ENCODE measurements around the gene MFAP3. TPM values are rescaled to one million over a fixed set of nuclear protein-coding genes. Genes with fewer than 3 reads are reported as not detected.
"Not testable (repeated sequence)": the region's sequence is repeated elsewhere in the genome, so short reads cannot be mapped to it uniquely, and the experiment has no call there.

The MFAP3 gene
- total and polyA plus RNA-seq, 4 donors: 1.6 to 60.7 (median 30.1) TPM

- WGBS, 2 donors: 91 to 92% methylated on average over 3 of the region's 3 CpGs
- DNase-seq: no peak
- Histone ChIP-seq H3K4me1 (ENCODE audit: control insufficient read depth in 5 of 5, insufficient read depth in 5 of 5, low read length in 5 of 5) (peaks cover 0 to 13% (median 3%) of the 10 kb centered on the region in 5 donors), H3K4me3 (no peak overlapping the region), H3K9me3 (ENCODE audit: control insufficient read depth in 4 of 4, insufficient read depth in 3 of 4, low read length in 3 of 4) (no peaks in the 10 kb centered on the region), H3K27me3 (ENCODE audit: control insufficient read depth in 3 of 3, insufficient read depth in 3 of 3, low read length in 2 of 3) (no peaks in the 10 kb centered on the region), H3K27ac (ENCODE audit: low read depth in 1 of 2, low read length in 1 of 2) (no peak overlapping the region), H3K9ac (ENCODE audit: insufficient read depth in 1 of 2, low read length in 2 of 2) (no peak overlapping the region), H3K36me3 (ENCODE audit: control insufficient read depth in 4 of 4, insufficient read depth in 4 of 4, low read length in 4 of 4) (peaks cover 0 to 6% (median 2%) of the 10 kb centered on the region in 4 donors)
- ATAC-seq (ENCODE audit: insufficient read depth, low FRiP score): no peak
- TF ChIP-seq, protein P1, sequence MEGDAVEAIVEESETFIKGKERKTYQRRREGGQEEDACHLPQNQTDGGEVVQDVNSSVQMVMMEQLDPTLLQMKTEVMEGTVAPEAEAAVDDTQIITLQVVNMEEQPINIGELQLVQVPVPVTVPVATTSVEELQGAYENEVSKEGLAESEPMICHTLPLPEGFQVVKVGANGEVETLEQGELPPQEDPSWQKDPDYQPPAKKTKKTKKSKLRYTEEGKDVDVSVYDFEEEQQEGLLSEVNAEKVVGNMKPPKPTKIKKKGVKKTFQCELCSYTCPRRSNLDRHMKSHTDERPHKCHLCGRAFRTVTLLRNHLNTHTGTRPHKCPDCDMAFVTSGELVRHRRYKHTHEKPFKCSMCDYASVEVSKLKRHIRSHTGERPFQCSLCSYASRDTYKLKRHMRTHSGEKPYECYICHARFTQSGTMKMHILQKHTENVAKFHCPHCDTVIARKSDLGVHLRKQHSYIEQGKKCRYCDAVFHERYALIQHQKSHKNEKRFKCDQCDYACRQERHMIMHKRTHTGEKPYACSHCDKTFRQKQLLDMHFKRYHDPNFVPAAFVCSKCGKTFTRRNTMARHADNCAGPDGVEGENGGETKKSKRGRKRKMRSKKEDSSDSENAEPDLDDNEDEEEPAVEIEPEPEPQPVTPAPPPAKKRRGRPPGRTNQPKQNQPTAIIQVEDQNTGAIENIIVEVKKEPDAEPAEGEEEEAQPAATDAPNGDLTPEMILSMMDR (IDR thresholded peaks at IDR 0.05; ENCODE audit: control extremely low read depth, extremely low read depth): no peak
These were observed 21.8 kb downstream of the MFAP3 start for GRCh38 chr5:154060606-154061005.

DNA sequence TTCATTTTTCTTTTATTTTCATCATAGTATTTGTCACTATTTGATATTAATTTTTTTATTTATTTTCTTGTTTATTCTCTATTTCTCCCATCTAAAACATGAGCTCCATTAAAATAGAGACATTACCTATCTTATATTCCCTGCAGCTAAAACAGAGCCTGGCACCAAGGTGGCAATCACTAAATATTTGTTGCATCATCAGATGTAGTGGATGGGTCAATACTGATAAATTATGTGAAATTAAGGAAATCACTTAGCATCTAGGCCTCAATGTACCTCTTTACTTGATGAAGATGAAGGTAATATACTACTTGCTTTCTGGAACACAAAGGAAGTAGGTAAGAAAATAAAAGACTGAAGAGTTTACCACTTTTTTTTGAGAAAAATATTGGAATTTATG lies 24.6 kb downstream of the MFAP3 start:
- H3K27ac ChIP-seq (ENCODE audit: low read depth in 1 of 2, low read length in 1 of 2): no peak overlapping the region
- no peak for ATAC-seq (ENCODE audit: insufficient read depth, low FRiP score)
- TF ChIP-seq, protein P1 (IDR thresholded peaks at IDR 0.05; ENCODE audit: control extremely low read depth, extremely low read depth): no peak

DNA sequence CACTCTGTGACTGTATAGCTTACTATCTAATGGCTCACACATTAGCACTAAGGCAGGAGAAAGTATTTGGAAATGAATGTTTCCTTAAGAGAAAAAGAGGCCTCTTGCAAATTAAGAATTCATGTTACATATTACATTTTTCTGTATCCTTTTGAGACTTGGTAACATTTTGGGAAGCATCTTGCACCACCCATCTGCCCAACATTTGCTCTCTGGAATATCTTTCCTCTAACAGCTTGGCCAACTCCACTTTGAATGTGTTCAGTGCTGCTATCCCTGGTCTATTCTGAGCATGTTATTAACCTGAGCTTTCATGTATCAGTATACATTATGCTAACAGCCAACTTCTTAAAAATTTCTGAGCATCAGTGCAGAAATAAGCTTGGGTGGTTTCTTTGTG lies 27.2 kb downstream of the MFAP3 start:
- H3K9me3 ChIP-seq (ENCODE audit: control insufficient read depth in 4 of 4, insufficient read depth in 3 of 4, low read length in 3 of 4): no peaks in the 10 kb centered on the region
- H3K4me1 ChIP-seq (ENCODE audit: control insufficient read depth in 5 of 5, insufficient read depth in 5 of 5, low read length in 5 of 5): no peaks in the 10 kb centered on the region
- no peak overlapping the region for H3K4me3 ChIP-seq
- no peaks in the 10 kb centered on the region for H3K36me3 ChIP-seq (ENCODE audit: control insufficient read depth in 4 of 4, insufficient read depth in 4 of 4, low read length in 4 of 4)
- ATAC-seq (ENCODE audit: insufficient read depth, low FRiP score): no peak
- H3K27ac ChIP-seq (ENCODE audit: low read depth in 1 of 2, low read length in 1 of 2): no peak overlapping the region
- no peak for DNase-seq
- H3K9ac ChIP-seq (ENCODE audit: insufficient read depth in 1 of 2, low read length in 2 of 2): no peak overlapping the region
- TF ChIP-seq, protein P1 (IDR thresholded peaks at IDR 0.05; ENCODE audit: control extremely low read depth, extremely low read depth): no peak
- H3K27me3 ChIP-seq (ENCODE audit: control insufficient read depth in 3 of 3, insufficient read depth in 3 of 3, low read length in 2 of 3): no peaks in the 10 kb centered on the region

More for the DNA sequence above, 24.6 kb downstream of the MFAP3 start:
- DNase-seq: no peak
- H3K36me3 ChIP-seq (ENCODE audit: control insufficient read depth in 4 of 4, insufficient read depth in 4 of 4, low read length in 4 of 4): peaks cover 0 to 4% (median 0%) of the 10 kb centered on the region in 4 donors
- H3K4me1 ChIP-seq (ENCODE audit: control insufficient read depth in 5 of 5, insufficient read depth in 5 of 5, low read length in 5 of 5): peaks cover 0 to 6% (median 3%) of the 10 kb centered on the region in 5 donors
- no peaks in the 10 kb centered on the region for H3K27me3 ChIP-seq (ENCODE audit: control insufficient read depth in 3 of 3, insufficient read depth in 3 of 3, low read length in 2 of 3)
- no peaks in the 10 kb centered on the region for H3K9me3 ChIP-seq (ENCODE audit: control insufficient read depth in 4 of 4, insufficient read depth in 3 of 4, low read length in 3 of 4)
- H3K4me3 ChIP-seq: no peak overlapping the region
- H3K9ac ChIP-seq (ENCODE audit: insufficient read depth in 1 of 2, low read length in 2 of 2): no peak overlapping the region

DNA sequence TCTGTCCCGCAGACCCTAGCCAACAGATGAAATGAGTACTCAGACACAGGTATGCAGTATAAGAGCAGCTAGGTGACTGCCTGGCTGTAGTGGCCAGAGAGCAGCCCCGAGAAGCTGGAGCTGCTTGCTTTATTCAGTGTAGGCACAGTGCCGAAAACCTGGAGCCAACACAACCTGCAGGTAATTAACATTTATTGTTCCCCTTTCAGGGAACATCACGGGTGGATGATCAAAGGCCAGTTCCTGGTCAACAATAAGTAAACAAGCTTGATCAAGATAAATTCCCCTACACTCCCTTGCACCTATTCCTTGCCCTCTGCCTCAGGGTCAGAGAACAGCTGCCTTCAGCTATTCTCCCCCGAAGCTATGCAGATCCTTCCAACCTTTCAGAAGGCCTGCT lies 31.1 kb downstream of the MFAP3 start:
- H3K4me1 ChIP-seq (ENCODE audit: control insufficient read depth in 5 of 5, insufficient read depth in 5 of 5, low read length in 5 of 5); H3K9ac ChIP-seq (ENCODE audit: insufficient read depth in 1 of 2, low read length in 2 of 2); H3K36me3 ChIP-seq (ENCODE audit: control insufficient read depth in 4 of 4, insufficient read depth in 4 of 4, low read length in 4 of 4); H3K4me3 ChIP-seq; DNase-seq; H3K9me3 ChIP-seq (ENCODE audit: control insufficient read depth in 4 of 4, insufficient read depth in 3 of 4, low read length in 3 of 4); ATAC-seq (ENCODE audit: insufficient read depth, low FRiP score); H3K27ac ChIP-seq (ENCODE audit: low read depth in 1 of 2, low read length in 1 of 2); H3K27me3 ChIP-seq (ENCODE audit: control insufficient read depth in 3 of 3, insufficient read depth in 3 of 3, low read length in 2 of 3): not testable (repeated sequence)
- 89 to 91% methylated on average over 5 of the region's 5 CpGs for WGBS, 2 donors
